Activated naive CD8-positive, alpha-beta T cell (primary cell): ENCODE data around the gene SHISA6.

Experiments
- H3K27ac Mint-ChIP-seq: one replicate; pipeline ENCODE4 v1.8.0; 2021; ENCODE audit warnings: mixed read lengths
- H3K27me3 Mint-ChIP-seq: one replicate; pipeline ENCODE4 v1.8.0; 2021; ENCODE audit warnings: mixed read lengths
- H3K36me3 Mint-ChIP-seq: one replicate; pipeline ENCODE4 v1.8.0; 2021; ENCODE audit warnings: mixed read lengths
- H3K4me1 Mint-ChIP-seq: one replicate; pipeline ENCODE4 v1.8.0; 2021; ENCODE audit warnings: low read depth, mixed read lengths
- H3K4me3 Mint-ChIP-seq: one replicate; pipeline ENCODE4 v1.8.0; 2021; ENCODE audit warnings: mild to moderate bottlenecking, mixed read lengths
- H3K9me3 Mint-ChIP-seq: one replicate; pipeline ENCODE4 v1.8.0; 2021; ENCODE audit warnings: low read depth, mixed read lengths

Gene SHISA6

DNA sequence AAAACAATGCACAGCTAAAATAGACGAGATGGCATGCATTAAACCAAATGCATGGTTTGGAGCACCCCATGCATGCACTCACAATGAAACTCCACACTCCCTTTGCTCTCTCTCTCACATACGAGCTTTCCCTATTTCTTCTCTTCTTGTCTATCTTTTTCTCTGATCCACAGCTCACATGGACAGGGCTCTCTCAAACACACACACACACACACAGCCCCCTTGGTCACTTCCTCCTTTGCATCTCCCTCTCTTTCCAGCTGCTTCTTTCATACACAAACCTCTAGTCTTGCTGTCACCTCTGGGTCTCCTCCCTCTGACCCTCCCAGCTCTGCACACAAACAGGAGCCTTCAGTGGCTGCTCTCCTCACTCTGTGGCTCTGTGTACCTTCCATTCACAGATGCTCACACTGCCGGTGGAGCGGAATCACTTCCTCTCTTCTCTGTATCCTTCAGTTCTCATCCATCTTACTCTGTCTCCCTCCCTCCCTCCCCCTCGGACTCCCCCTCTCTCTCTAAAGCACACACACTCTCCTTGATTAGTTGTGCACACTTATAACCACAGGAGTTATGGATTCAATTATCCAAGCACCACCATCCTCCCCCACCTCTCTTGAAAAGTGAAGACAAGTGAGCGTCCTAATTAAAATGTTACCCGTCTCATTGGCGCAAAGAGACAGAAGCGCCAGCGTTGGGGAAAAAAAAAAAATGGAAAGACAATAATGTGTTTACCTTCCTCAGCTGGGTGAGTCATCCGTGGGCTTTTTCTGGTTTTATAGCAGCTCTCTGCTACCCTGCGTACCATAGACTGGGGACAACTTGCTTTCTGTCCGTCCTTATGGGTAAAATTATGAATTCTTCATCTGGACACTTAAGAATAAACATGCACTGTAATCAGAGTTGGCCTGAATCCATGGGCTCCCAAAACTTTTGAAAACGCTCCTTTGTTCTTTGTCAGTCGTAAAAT lies 90.8 kb downstream of the SHISA6 start:
- no peak overlapping the region for H3K27ac Mint-ChIP-seq
- no peaks in the 10 kb centered on the region for H3K36me3 Mint-ChIP-seq
- H3K27me3 Mint-ChIP-seq = no peaks in the 10 kb centered on the region
- H3K4me3 Mint-ChIP-seq = no peak overlapping the region
- H3K4me1 Mint-ChIP-seq = no peaks in the 10 kb centered on the region
- H3K9me3 Mint-ChIP-seq = no peaks in the 10 kb centered on the region

- Mint-ChIP-seq H3K9me3 (no peaks in the 10 kb centered on the region), H3K27me3 (no peaks in the 10 kb centered on the region), H3K4me1 (no peaks in the 10 kb centered on the region), H3K36me3 (no peaks in the 10 kb centered on the region), H3K27ac (no peak overlapping the region), H3K4me3 (no peak overlapping the region)
Measured at GRCh38 chr17:11332706-11333105, 91.7 kb downstream of the SHISA6 start.

DNA sequence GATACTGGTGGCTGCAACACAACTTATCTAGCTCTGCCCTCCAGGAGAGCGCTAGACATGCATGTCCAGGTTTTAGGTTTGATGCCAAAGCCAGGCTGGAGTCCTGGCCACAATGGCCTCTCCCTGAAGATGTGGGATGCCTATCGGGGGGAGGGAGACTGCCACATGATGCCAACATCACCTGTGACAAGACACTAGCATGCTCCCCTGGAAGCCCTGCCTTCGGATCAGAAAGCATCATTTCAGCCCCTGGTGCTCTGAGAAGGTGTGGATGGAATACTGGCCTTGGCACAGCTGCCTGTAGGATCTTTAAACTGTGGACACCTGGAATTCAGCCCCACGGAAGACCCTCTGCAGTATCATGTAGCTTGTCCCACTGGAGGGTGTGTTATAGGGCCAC lies 93.5 kb downstream of the SHISA6 start:
- no peak overlapping the region for H3K4me3 Mint-ChIP-seq
- no peaks in the 10 kb centered on the region for H3K9me3 Mint-ChIP-seq
- no peaks in the 10 kb centered on the region for H3K36me3 Mint-ChIP-seq
- H3K4me1 Mint-ChIP-seq = no peaks in the 10 kb centered on the region
- H3K27me3 Mint-ChIP-seq = no peaks in the 10 kb centered on the region
- H3K27ac Mint-ChIP-seq = no peak overlapping the region

DNA sequence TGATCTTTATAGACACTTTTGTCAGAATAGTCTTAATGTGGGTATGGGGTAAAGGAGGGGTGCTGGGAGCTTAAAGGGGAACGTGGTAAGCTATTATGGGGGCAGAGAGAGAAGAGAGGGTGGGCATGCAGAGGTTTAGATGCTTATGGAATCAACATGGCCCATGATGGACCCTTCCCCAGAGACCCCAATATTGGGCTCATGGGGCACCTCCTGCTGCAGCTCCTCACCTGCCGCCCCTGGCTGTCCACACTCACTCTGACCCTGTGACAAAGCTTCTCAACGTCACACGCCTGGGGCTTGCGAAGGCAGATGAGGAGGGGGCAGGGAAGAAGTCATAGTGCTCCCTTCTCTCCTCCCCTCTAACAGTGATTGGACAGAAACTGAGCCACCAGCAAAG lies 95.3 kb downstream of the SHISA6 start:
- no peaks in the 10 kb centered on the region for H3K9me3 Mint-ChIP-seq
- no peaks in the 10 kb centered on the region for H3K4me1 Mint-ChIP-seq
- no peaks in the 10 kb centered on the region for H3K36me3 Mint-ChIP-seq
- no peak overlapping the region for H3K4me3 Mint-ChIP-seq
- no peaks in the 10 kb centered on the region for H3K27me3 Mint-ChIP-seq
- H3K27ac Mint-ChIP-seq = no peak overlapping the region

- Mint-ChIP-seq H3K36me3 (no peaks in the 10 kb centered on the region), H3K27me3 (no peaks in the 10 kb centered on the region), H3K4me3 (no peak overlapping the region), H3K27ac (no peak overlapping the region), H3K4me1 (no peaks in the 10 kb centered on the region), H3K9me3 (no peaks in the 10 kb centered on the region)
Measured at GRCh38 chr17:11340803-11341202, 99.8 kb downstream of the SHISA6 start.

DNA sequence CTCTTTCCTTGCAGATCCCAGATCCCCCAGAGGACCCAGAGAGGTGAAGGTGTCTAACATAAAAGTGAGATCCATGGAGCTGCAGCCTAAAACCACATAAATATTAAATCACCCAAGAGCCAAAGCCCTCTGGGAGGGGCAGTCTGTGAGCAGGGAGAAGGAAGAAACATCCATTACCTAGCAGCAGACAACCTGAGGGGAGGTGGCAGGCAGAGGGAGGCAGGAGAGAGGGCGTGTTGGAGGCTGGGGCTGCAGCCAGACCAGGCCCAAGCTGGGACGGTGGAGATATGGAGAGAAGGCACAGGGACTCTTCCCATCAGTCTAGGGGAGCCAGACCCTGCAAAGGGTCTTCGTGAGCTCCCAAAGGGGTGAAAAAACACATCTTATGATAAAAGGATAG lies 101.1 kb downstream of the SHISA6 start:
- Mint-ChIP-seq H3K4me3 (no peak overlapping the region), H3K4me1 (no peaks in the 10 kb centered on the region), H3K27ac (no peak overlapping the region), H3K36me3 (no peaks in the 10 kb centered on the region), H3K9me3 (no peaks in the 10 kb centered on the region), H3K27me3 (no peaks in the 10 kb centered on the region)

DNA sequence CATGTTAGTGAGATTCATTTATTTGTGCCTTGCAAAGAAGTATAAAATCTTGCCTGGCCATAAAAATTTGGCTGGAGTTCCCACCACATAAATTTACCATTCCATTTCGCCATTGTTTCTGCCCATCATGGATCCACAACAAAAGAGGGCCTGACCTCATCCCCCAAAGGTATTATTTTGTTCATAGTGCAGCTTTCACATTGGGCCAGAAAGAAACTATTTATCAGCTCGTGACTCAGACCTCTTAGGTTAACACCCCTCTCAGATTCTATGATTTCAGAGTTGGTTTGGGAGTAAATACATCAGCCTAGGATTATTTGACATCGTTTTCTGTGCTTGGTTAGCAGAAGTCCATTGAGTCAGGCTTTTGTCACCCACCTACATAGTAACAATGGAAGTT lies 108.1 kb downstream of the SHISA6 start:
- Mint-ChIP-seq H3K4me3 (no peak overlapping the region), H3K36me3 (no peaks in the 10 kb centered on the region), H3K4me1 (no peaks in the 10 kb centered on the region), H3K9me3 (peaks cover 3% of the 10 kb centered on the region), H3K27ac (no peak overlapping the region), H3K27me3 (peaks cover 3% of the 10 kb centered on the region)

- Mint-ChIP-seq H3K4me3 (no peak overlapping the region), H3K36me3 (no peaks in the 10 kb centered on the region), H3K4me1 (no peaks in the 10 kb centered on the region), H3K27me3 (peaks cover 3% of the 10 kb centered on the region), H3K27ac (no peak overlapping the region), H3K9me3 (peaks cover 3% of the 10 kb centered on the region)
Measured at GRCh38 chr17:11351479-11351878, 110.5 kb downstream of the SHISA6 start.

- Mint-ChIP-seq H3K9me3 (peaks cover 3% of the 10 kb centered on the region), H3K36me3 (no peaks in the 10 kb centered on the region), H3K27me3 (peaks cover 3% of the 10 kb centered on the region), H3K4me1 (no peaks in the 10 kb centered on the region), H3K4me3 (no peak overlapping the region), H3K27ac (no peak overlapping the region)
Measured at GRCh38 chr17:11353601-11354000, 112.6 kb downstream of the SHISA6 start.

DNA sequence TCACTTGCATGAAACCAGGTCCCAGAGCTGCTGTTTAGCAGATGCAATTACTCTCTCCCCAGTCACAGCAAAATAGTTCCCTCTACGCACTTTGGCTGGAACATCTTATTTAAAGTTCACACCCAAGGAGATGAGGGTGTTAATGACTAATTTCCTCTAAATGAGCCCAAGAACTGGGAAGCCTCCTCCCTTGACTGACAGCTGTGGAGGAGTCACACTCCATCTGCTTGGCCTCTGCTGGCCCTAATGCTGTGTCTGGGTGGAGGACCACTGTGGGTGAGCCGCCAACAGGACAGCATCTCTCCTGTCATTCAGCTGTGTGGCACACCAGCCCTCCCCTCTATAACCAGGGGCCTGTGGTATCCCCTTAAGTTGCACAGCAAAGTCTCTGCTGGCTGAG lies 115.4 kb downstream of the SHISA6 start:
- no peak overlapping the region for H3K27ac Mint-ChIP-seq
- H3K36me3 Mint-ChIP-seq = no peaks in the 10 kb centered on the region
- no peaks in the 10 kb centered on the region for H3K4me1 Mint-ChIP-seq
- H3K27me3 Mint-ChIP-seq = peaks cover under 1% of the 10 kb centered on the region
- H3K4me3 Mint-ChIP-seq = no peak overlapping the region
- H3K9me3 Mint-ChIP-seq = no peaks in the 10 kb centered on the region

- Mint-ChIP-seq H3K4me1 (no peaks in the 10 kb centered on the region), H3K9me3 (no peaks in the 10 kb centered on the region), H3K4me3 (no peak overlapping the region), H3K36me3 (no peaks in the 10 kb centered on the region), H3K27me3 (no peaks in the 10 kb centered on the region), H3K27ac (no peak overlapping the region)
Measured at GRCh38 chr17:11363565-11364117, 122.6 kb downstream of the SHISA6 start.

DNA sequence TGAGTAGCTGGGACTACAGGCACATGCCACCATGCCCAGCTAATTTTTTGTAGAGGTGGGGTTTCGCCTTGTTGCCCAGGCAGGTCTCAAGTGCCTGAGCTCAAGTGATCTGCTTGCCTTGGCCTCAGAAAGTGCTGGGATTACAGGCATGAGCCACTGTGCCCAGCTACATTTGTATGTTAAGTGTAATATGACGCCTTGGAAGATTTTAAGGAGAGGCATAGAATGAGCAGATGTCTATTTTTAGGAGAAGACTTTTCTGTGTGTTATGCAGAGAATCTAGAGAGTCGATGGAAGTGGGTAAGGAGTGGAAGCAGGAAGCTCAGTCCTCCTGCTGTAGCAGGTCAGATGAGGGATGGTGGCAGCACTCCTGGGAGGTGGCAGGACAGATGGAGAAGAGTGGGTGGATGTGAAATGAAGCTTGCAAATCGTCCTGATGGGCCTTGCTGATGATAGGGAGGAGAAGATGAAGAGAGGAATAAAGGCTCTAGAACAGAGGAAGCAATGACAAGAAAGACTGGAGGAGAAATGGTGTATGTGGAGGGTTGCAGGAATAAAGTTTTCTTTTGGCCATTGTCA lies 125.3 kb downstream of the SHISA6 start:
- Mint-ChIP-seq H3K4me1 (no peaks in the 10 kb centered on the region), H3K27ac (no peak overlapping the region), H3K4me3 (no peak overlapping the region), H3K9me3 (no peaks in the 10 kb centered on the region), H3K27me3 (no peaks in the 10 kb centered on the region), H3K36me3 (no peaks in the 10 kb centered on the region)

DNA sequence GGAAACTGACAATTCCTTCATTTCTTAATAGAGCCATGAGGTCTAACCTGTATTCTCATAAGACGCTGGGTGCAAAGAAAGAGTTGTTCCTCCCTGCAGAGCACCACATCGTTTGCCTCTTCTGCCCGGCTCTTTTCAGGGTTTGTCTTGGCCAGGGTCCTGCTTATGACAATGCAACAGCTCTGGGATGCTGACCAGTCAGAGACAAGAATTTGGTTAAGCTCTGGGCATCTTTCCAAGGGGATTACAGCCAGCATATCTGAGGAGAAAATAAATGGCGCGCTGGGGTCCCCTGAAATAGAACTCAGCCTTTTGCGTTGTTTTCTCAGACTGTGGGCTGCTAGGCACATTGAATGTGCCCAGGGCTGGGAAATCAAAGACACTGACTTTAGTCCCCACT lies 128.6 kb downstream of the SHISA6 start:
- Mint-ChIP-seq H3K27ac (no peak overlapping the region), H3K36me3 (no peaks in the 10 kb centered on the region), H3K27me3 (no peaks in the 10 kb centered on the region), H3K9me3 (no peaks in the 10 kb centered on the region), H3K4me3 (no peak overlapping the region), H3K4me1 (no peaks in the 10 kb centered on the region)

DNA sequence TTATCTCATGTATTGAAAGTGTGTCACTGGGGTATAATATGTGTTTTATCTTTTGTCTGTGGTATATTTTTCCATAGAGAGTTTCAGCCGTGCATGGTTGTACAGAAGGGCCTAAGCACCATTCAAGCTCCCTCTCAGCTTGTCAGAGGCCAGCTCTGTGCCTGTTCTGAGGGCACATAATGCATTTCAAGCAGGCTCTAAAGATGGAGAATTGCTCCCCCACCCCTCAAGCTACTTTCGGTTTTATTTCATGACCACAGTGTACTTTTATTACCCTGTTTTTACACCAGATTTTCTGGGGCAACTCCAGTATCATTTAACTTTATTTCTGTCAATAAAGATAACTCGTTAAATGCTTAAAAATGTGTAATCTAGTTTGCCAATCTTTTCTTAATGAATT lies 131.7 kb downstream of the SHISA6 start:
- no peak overlapping the region for H3K4me3 Mint-ChIP-seq
- H3K4me1 Mint-ChIP-seq = no peaks in the 10 kb centered on the region
- H3K9me3 Mint-ChIP-seq = no peaks in the 10 kb centered on the region
- H3K27ac Mint-ChIP-seq = no peak overlapping the region
- no peaks in the 10 kb centered on the region for H3K27me3 Mint-ChIP-seq
- H3K36me3 Mint-ChIP-seq = no peaks in the 10 kb centered on the region

- Mint-ChIP-seq H3K4me1 (no peaks in the 10 kb centered on the region), H3K27me3 (no peaks in the 10 kb centered on the region), H3K4me3 (no peak overlapping the region), H3K36me3 (no peaks in the 10 kb centered on the region), H3K27ac (no peak overlapping the region), H3K9me3 (no peaks in the 10 kb centered on the region)
Measured at GRCh38 chr17:11378506-11378905, 137.5 kb downstream of the SHISA6 start.
